ENCODE data around the gene KIF1A.

The KIF1A gene

DNA sequence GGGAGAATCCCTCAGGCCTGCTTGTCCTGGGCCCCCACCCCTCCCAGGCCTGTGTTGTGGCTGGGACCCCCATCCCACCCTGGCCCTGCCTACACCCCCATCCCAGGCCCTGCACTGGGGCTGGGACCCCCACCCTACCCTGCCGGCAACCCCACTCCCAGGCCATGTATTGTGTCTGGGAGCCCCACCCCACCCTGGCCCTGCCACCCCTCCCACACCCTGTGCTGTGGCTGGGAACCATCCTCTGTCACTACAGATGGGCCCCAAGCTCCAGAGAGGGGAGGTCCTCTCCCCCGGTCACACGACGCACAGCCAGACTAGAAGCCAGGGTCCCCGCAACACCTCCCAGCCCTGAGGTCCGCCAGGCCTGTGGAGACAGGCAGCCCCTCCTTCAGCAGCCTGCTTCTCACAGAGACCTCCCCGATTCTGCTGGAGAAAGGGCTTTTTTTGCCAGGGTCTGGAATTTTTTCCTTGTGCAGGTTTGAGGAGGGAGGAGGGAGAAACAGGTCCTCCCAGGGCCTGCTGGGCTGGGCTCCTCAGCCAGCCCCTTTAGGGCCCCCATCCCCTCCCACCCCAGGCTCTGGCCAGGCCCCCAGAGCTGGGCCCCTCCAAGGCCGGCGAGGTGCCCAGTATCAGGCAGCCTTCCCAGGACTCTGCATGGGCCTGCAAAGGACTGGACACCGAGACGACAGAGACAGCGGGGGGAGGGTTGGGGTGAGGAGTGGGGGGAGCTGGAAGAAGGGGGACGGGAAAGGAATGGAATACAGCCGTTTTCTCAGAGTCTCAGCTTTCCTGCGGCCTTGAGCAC is 28.0 kb downstream of the KIF1A start:
- no peaks in the 10 kb centered on the region for H3K4me1 ChIP-seq (ENCODE audit: insufficient read depth, low read length)
- H3K36me3 ChIP-seq (ENCODE audit: insufficient read depth, low read length): peaks cover 16% of the 10 kb centered on the region
- H3K9me3 ChIP-seq (ENCODE audit: control insufficient read depth, insufficient read depth, low read length): no peaks in the 10 kb centered on the region
- no peak overlapping the region for H3K9ac ChIP-seq (ENCODE audit: low read depth, low read length)

DNA sequence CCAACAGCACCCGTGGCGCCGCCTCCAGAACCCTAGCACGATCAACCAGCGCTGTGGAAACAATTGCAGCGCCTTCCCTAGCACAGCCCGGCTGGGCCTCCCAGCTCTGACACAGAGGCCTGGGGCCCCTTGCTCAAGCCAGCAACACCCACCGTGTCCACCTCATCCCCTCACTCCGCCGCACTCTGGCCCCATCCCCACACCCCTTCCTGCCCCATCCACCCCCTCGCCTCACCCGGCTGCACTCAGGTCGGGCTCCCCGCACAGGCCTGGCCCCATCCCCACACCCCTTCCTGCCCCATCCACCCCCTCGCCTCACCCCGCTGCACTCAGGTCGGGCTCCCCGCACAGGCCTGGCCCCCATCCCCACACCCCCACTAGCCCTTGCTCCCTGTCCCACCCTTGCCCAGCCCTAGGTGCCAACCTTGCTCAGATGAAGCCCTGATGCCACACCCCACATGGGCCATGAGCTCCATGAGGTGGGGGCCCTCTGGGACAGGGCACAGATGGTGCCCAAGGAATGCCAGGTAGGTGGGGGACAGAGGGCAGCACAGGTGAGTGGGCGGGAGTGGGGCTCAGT is 28.7 kb downstream of the KIF1A start:
- peaks cover 18% of the 10 kb centered on the region for H3K36me3 ChIP-seq (ENCODE audit: insufficient read depth, low read length)
- no peaks in the 10 kb centered on the region for H3K9me3 ChIP-seq (ENCODE audit: control insufficient read depth, insufficient read depth, low read length)
- H3K9ac ChIP-seq (ENCODE audit: low read depth, low read length): no peak overlapping the region
- no peaks in the 10 kb centered on the region for H3K4me1 ChIP-seq (ENCODE audit: insufficient read depth, low read length)

DNA sequence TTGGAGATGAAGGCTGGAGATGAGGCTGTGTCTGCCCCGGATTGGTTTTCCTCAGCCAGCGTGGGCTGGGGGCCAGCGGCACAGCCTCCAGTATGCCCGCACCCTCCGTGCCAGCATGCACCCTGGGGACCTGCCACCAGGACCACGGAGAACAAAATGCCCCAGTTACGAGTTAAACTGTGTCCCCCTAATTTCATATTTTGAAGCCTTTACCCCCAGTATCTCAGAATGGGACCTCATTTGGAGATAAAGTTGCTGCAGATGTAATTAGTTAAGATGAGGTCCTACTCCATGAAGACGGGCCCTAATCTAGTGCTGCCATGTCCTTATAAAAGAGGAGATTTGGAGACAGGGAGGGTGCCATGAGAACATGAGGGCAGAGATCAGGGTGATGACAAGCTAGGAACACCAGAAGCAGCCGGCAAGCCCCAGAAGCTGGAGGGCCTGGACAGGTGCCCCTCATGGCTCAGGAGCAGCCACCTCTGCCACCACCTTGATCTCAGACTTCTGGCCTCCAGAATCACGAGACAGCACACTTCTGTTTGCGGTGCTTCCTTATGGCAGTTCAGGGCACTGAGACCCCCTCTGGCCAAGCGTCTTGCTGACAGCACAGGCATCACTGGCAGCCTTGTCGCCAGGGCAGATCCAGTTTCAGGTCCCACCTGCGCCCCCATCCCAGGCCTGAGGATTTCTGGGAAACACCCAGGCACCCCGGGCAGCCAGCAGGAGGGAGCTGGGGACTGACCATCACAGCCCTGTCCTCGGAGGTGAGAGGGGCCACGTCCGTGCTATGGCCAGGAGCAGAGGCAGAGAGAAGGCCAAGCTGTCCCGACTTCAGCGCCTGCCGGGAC is 29.4 kb downstream of the KIF1A start:
- H3K36me3 ChIP-seq (ENCODE audit: insufficient read depth, low read length): peaks cover 18% of the 10 kb centered on the region
- no peak overlapping the region for H3K9ac ChIP-seq (ENCODE audit: low read depth, low read length)
- H3K4me1 ChIP-seq (ENCODE audit: insufficient read depth, low read length): no peaks in the 10 kb centered on the region
- H3K9me3 ChIP-seq (ENCODE audit: control insufficient read depth, insufficient read depth, low read length): no peaks in the 10 kb centered on the region

DNA sequence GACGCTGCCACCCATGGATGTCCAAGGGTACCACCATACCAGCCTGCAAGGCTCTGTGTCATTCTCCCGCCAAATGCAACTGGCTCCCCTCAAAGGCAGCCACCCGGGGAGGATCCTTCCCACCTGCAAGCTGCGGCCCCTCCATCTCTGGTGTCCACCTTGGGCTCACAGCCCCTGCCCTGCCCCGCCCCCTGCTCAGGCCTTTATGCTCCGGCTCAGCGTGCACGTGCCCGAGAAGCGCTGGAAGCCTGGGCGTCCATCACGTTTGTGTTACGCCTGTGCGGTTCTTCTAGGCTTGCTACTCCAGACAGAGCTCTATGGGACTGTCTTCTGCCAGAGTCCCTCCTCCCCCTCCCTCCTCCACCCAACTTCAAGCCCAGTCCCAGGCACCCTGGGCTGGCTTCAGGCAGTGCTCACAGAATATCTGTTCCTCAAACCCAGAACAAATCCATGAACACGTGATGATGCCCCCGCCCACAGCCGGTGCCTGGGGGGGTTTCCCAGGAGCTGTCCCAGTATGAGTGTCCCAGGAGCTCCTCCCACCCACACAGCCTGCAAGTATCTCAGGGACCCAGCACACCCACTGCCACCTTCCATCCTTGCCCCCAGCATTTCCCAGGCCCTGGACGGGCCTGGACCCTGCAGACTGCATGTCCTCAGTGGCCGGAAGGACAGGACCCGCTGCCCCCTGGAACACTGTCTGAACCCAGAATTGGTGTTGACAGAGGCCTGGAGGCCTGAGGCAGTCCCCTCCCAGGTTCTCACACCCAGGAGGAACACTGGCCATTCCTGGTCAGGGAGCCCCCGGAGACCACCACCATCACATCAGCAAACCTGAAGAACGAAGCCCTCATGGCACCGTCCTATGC is 30.3 kb downstream of the KIF1A start:
- no peaks in the 10 kb centered on the region for H3K9me3 ChIP-seq (ENCODE audit: control insufficient read depth, insufficient read depth, low read length)
- H3K9ac ChIP-seq (ENCODE audit: low read depth, low read length): no peak overlapping the region
- no peaks in the 10 kb centered on the region for H3K4me1 ChIP-seq (ENCODE audit: insufficient read depth, low read length)
- H3K36me3 ChIP-seq (ENCODE audit: insufficient read depth, low read length): peaks cover 13% of the 10 kb centered on the region

DNA sequence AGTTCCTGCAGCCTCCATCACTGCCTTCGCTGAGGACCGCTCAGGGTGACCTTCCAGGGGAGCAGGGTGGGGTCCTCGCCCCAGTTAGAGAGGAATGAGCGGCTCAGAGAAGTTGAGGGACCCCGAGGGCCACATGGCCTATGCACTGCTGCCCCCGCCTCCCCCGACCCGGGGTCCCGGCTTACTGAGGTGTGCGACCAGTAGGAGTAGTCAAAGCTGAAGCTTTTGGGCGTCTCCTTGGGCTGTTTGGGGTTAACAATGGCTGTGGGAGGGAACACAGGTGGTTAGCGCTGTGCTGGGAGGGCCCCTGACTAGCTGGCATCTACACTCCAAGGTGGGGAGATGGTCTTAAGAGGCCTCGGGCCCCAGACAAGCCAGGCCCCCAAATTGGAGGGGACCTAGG is 31.0 kb downstream of the KIF1A start:
- Histone ChIP-seq H3K4me1 (ENCODE audit: insufficient read depth, low read length) (no peaks in the 10 kb centered on the region), H3K9ac (ENCODE audit: low read depth, low read length) (no peak overlapping the region), H3K36me3 (ENCODE audit: insufficient read depth, low read length) (peaks cover 13% of the 10 kb centered on the region), H3K9me3 (ENCODE audit: control insufficient read depth, insufficient read depth, low read length) (no peaks in the 10 kb centered on the region)

DNA sequence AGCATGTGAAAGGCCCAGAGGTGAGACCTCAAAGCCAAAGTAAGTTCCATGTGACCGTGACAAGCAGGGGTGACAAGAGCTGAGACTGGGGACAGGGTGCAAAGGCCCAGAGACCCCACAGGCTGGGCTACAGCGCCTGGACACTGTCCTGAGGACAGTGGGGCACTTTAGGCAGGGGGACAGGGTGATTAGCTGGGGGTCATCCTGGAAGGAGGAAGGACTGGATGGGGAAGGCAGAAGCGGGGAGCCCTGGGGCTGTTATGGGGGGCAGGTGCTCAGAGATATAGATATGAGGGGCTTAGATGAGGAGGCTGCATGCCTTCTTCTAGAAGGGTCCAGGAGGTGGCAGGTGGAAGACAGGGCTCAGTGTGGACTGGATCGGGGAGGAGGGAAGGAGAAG is 31.5 kb downstream of the KIF1A start:
- Histone ChIP-seq H3K9ac (ENCODE audit: low read depth, low read length) (no peak overlapping the region), H3K36me3 (ENCODE audit: insufficient read depth, low read length) (peaks cover 10% of the 10 kb centered on the region), H3K9me3 (ENCODE audit: control insufficient read depth, insufficient read depth, low read length) (no peaks in the 10 kb centered on the region), H3K4me1 (ENCODE audit: insufficient read depth, low read length) (no peaks in the 10 kb centered on the region)

DNA sequence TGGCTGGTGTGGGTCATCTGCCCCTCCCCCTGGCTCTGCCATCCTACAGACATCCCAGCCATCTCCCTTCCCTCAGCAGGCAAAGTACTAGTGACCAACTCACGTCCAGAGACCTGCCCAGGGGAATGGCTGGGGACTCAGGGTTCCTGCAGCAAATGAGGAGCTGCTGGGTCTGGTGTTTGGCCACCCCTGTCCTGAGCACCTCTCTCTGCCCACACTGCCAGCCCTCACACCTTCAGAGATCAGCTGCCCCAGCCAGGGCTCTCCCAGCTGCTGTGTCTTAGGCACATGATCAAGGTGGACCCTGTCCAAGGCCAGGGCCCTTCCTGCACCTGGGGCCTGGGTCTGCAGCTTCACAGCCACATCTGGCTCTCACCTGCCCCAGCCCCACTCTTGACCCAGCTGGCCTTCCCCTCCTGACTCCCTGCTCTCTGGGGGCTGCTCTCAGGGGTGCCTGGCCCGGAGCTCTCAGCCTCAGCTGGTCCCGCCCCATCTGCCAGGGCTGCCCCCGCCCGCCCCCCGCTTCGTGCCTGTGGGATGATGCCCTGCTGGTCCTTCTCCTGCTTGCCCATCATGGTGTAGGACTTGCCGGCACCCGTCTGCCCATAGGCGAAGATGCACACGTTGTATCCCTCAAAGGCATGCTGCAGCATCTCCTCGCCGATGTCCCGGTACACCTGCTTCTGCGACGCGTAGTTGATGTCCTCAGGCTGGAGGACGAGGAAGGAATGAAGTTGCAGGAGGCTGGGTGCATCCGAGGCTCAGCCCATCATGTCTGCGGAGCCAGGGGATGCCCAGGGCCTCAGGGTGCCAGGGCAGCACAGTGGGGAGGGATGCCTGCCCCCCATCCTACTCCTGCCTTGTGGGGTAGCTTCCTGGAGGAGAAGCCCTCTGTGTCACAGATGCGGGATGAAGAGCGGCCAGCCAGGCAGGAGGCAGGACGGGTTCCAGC is 32.2 kb downstream of the KIF1A start:
- no peaks in the 10 kb centered on the region for H3K4me1 ChIP-seq (ENCODE audit: insufficient read depth, low read length)
- no peak overlapping the region for H3K9ac ChIP-seq (ENCODE audit: low read depth, low read length)
- H3K9me3 ChIP-seq (ENCODE audit: control insufficient read depth, insufficient read depth, low read length): no peaks in the 10 kb centered on the region
- peaks cover 4% of the 10 kb centered on the region for H3K36me3 ChIP-seq (ENCODE audit: insufficient read depth, low read length)

DNA sequence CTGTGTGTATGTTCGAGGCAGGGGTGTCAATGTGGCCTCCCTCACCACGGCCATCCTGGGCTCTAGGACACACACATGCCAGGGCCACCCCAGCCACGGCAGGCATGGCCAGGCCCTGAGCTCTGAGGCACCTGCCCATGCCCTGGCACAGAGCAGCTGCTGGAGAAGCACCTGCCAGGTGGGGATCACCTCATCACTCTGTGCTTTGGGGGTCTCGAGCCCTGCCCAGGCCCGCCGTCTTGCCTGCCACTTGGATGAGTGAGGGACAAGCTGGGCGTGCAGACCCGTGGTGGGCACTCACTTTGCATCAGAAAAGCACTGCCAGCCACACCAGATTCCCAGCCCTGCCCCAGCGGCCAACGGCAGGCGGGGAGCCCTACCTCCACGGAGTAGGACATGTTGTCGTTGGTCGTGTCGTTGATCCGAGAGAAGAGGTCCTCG is 33.1 kb downstream of the KIF1A start:
- H3K4me1 ChIP-seq (ENCODE audit: insufficient read depth, low read length): no peaks in the 10 kb centered on the region
- no peak overlapping the region for H3K9ac ChIP-seq (ENCODE audit: low read depth, low read length)
- H3K9me3 ChIP-seq (ENCODE audit: control insufficient read depth, insufficient read depth, low read length): no peaks in the 10 kb centered on the region
- peaks cover 4% of the 10 kb centered on the region for H3K36me3 ChIP-seq (ENCODE audit: insufficient read depth, low read length)

DNA sequence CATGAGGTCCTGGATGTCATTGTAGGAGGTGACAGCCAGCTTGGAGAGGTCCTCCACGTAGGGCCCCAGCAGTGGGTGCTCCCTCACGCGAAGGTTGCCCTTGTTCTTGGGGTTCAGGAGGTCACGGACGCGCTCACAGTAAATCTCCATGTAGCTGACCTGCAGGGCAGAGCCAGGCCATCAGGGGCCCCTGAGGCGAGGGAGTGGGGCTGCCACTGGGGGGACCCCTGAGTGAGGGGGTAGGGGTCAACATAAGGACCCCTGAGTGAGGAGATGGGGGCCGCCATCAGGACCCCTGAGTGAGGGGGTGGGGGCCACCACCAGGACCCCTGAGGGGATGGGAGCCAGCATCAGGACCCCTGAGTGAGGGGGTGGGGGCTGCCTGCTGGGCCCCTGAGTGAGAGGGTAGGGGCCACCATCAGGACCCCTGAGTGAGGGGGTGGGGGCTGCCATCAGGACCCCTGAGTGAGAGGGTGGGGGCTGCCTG is 33.6 kb downstream of the KIF1A start:
- H3K9me3 ChIP-seq (ENCODE audit: control insufficient read depth, insufficient read depth, low read length): no peaks in the 10 kb centered on the region
- H3K9ac ChIP-seq (ENCODE audit: low read depth, low read length): no peak overlapping the region
- H3K4me1 ChIP-seq (ENCODE audit: insufficient read depth, low read length): no peaks in the 10 kb centered on the region
- peaks cover 4% of the 10 kb centered on the region for H3K36me3 ChIP-seq (ENCODE audit: insufficient read depth, low read length)

DNA sequence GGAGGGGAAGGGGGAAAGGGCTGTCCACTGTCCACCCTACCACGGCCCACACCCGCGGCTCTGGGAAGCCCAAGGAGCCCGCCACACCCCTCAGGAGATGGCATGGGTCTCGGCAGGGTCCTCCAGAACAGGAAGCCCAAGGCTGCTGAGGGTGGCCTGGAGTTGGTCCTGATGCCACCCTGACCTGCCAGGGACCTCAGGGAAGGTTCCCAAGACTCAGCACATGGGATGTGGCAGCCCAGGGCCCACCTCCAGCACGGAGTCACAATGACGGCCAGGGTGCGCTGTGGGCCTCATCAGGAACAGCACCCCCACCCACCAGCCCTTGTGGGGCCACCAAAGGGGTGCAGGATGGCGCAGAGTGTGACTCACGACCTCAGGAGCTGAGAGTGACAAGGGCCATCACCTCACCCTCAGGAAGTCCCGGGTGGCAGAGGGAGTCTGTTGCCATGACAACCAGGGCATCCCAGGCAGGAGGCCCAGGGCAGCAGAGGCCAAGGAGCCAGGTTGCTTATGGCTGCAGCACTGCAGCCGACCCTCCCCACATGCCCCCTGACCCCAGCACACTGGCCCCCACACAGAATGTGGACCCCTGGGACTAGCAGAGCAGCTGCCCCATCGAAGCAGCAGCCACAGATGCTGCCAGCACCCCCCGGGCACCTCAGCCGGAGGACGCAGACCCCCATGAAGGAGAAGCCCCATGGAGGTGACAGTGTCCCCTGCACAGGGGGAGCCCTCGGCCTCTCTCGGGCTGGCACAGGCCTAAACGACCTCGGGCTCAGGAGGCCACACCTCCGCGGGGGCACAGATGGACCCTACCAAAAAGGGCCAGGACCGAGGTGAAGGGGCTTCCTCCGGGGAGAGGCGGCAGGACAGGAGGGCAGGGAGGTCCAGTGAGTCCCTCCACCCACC is 34.3 kb downstream of the KIF1A start:
- no peaks in the 10 kb centered on the region for H3K4me1 ChIP-seq (ENCODE audit: insufficient read depth, low read length)
- H3K9ac ChIP-seq (ENCODE audit: low read depth, low read length): no peak overlapping the region
- H3K36me3 ChIP-seq (ENCODE audit: insufficient read depth, low read length): peaks cover 4% of the 10 kb centered on the region
- no peaks in the 10 kb centered on the region for H3K9me3 ChIP-seq (ENCODE audit: control insufficient read depth, insufficient read depth, low read length)

DNA sequence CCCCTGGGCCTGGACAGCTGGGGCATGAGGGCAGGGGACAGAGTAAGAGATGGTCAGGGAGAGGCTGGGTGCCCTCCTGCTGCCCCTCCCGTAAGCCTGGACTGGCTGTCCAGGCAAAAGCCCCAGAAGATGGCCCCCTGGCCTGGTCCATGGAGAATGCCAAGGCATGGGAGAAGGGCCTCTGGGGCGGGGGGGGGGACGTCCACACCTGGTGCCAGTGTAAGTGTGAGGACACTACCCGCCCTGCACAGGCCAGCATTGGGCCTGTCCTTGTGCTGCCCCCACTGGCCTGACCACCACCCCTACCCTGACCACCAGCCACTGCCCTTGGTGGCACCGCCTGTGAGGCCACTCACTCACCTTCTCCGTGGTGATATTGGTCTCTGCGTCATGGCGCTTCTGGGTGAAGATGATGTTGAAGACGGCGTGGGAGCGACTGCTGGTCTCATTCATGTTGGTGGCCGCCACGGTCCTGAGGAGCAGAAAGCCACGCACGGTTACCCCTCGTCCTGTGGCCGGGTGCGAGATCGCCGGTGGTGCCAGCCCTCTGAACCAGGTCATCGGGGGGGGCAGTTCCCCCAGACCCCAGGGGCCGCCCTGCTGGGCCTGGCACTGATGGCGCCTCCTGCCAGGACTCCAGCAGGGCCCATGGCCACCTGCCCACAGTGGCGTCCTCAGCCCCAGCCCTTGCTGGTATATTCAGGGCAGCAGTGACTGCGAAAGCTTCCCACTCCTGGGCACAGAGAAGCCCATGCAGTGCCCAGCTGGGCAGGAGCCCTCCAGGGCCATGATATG is 35.2 kb downstream of the KIF1A start:
- no peaks in the 10 kb centered on the region for H3K4me1 ChIP-seq (ENCODE audit: insufficient read depth, low read length)
- H3K36me3 ChIP-seq (ENCODE audit: insufficient read depth, low read length): peaks cover 4% of the 10 kb centered on the region
- H3K9me3 ChIP-seq (ENCODE audit: control insufficient read depth, insufficient read depth, low read length): no peaks in the 10 kb centered on the region
- no peak overlapping the region for H3K9ac ChIP-seq (ENCODE audit: low read depth, low read length)
